NCI-H2227 (cell line): ENCODE results near the gene TRIM17.

Experiments
- DNase-seq: peaks from one replicate; lab custom pipeline; 2025; ENCODE audit not compliant: unreplicated experiment; lab: John Stamatoyannopoulos, UW

Gene TRIM17, protein sequence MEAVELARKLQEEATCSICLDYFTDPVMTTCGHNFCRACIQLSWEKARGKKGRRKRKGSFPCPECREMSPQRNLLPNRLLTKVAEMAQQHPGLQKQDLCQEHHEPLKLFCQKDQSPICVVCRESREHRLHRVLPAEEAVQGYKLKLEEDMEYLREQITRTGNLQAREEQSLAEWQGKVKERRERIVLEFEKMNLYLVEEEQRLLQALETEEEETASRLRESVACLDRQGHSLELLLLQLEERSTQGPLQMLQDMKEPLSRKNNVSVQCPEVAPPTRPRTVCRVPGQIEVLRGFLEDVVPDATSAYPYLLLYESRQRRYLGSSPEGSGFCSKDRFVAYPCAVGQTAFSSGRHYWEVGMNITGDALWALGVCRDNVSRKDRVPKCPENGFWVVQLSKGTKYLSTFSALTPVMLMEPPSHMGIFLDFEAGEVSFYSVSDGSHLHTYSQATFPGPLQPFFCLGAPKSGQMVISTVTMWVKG

DNA sequence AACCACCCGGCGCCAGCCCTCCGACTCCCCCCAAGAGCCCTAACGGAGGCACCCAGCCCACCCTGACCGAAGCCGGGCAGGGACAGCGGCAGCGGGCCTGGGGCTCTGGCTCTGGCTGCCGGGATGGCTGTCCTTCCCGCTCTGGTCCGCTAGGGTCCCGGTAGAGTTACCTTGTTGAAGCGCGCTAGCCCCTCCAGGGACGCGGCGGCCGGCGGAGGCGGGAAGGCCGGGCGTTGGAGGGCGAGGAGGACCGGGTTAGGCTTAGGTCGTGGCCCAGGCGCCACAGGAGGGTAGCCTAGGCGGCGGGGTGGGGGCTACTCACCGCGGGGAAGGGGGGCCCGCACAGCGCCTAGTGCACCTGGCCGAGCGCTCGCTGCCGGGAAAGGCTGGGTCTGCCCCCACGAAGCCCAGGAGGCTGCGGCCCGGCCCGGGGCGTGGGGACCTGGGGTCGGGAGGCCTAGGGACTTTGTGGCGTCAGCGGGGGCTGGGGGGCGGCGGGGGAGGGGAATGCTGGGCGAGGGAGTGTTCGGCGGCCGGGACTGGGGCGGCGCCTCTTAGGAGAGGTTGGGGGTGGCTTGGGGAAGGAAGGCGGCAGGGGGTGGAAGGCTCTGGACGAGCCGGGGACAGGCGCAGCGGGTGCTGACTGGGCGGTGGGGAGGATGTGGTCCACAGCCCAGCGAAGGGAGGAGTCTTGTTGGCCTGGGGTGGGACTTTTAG lies at the start of gene TRIM17:
Gene TRIM17, minus strand, starts transcription at position 645 of the 717 bp plus-strand sequence. CDS start 1,789 bp downstream, outside the sequence.
- DNase-seq: peak; percentile 65

- peak; percentile 37 for DNase-seq
These were observed 49.0 kb upstream of the TRIM17 start for GRCh38 chr1:228465571-228466146.

DNA sequence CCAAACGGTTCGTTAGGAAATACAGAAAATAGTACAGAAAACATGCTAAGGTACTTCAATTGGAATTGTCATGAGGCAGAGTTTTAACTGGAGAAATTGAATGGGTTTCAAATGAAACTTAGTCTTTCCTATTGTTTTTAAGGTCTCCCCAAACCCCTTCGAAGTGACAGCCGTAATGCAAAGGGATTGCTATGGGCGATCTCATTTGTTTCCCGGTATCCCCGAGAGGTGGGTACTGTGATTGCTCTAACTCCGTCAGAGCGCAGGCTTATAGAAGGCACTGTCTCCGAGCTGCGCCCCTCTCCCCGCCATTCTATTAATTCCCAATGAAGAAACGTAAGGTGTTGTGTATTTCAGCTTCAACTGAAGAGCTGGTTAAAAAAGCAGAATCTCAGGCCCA lies 48.5 kb upstream of the TRIM17 start:
- DNase-seq: peak; percentile 42

- DNase-seq: peak; percentile 96
These were observed 47.9 kb upstream of the TRIM17 start for GRCh38 chr1:228464487-228464983.

DNA sequence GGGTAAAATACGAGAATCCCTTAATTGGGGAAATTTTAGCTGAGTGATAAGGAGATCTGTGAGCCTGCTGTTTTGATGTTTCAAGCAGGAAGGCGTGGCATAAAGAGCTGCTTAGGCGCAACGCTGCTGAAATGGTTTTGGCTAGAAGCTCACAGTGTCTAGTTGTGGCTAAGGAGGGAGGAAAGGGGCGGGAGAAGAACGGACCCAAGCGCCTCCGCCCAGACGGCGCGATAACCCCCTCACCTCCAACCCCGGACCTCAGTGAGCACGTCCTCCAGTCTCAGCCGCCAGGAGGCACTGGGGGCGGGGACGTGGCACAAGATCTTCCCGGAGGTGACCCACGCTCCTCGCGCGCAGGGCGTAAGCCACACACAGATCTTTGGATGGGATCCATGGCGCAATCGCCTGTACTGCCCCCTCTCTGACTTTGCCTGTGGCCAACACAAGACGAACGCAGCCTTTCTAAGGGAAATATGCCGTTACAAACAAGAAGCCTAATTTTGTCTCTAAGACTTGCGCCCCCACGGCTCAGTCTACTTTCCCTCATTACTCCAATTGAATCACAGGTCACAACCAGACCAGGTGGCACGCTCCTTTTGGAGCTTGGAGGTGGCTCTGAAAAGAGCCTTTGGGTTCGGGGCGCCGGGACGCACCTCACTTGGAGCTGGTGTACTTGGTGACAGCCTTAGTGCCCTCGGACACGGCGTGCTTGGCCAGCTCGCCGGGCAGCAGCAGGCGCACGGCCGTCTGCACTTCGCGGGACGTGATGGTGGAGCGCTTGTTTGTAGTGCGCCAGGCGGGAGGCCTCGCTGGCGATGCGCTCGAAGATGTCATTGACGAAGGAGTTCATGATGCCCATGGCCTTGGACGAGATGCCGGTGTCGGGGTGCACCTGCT lies 47.1 kb upstream of the TRIM17 start:
- DNase-seq: peak; percentile 71

DNA sequence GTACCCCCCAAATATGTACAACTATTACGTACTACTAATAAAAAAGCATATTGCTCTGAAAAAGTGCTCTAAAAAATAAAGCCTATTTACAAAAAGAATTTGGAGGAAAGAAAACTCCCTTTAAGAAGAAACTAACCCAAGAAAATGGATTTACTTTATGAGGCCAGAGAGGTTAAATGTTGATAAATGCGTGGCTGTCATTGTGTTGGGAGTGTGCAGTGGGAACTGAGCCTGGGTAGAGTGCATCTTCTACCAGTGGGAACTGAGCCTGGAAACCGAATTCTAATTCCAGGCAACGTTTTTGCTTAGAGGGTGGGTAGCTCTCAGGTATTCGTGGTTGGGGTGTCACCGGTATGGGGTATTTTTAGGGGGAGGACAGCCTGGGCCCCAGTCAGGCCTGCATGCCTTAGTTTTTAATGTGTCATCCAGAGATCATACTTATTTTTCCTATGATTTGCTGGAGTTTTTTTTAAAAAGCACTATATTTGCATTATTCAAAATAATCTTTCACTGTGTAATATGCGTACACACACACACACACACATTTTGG lies 46.4 kb upstream of the TRIM17 start:
- no peak for DNase-seq

DNA sequence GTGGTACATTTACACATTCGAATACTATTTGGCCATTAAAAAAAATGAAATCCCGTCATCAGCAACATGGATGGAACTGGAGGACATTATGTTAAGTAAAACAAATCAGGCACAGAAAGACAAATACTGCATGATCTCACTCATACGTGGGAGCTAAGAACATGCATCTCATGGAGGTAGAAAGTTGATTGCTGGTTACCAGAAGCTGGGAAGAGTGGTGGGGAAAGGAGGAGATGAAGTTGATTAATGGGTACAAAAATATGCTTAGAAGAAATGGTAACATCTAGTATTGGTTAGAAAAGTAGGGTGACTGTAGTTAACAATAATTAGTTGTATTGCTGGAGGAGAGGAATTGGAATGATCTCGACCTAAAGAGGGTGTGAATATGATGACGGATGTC lies 45.9 kb upstream of the TRIM17 start:
- DNase-seq: no peak

GRCh38 chr1:228460821-228461220 lies 44.2 kb upstream of the TRIM17 start:
- DNase-seq: no peak

DNA sequence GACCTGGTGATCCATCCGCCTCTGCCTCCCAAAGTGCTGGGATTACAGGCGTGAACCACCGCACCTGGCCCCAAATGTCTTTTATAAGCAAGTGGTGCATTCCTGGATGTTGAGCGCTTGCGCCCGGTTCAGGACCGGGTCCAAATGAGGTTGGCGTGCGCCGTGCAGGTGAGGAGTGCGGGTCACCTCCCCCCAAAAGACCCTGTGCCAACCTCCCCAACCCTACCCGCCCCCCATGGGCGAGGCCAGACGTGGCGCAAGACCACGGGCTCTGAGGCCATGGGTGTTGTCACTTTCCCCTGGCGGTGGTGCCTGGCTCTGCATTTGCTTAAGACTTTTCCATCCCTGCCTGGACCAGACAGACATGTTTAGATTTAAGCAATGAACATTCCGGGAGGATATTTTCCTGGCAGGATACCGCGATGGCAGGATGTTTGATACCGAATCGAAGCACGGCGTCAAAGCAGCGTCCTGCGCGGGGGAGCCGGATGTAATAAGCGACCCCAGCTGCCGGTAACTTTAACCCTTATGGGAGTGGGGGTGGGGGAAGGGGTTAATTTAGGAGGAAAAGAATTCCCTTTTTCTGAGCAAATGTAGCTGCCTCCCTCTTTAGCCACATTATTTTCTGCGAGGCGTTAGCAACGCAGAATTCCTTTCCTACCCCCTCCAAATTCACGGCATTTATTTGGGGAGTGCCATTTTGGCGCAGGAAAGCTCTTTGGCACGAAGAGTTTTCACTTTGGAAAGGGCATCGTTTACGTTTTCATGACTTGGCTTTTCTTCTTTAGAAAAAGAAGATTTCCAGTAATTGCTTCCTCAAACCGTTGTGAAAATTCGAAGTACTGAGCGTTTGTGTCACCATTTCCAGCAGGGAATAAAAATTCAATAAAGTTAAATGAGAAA lies 42.7 kb upstream of the TRIM17 start:
- peak; percentile 88 for DNase-seq

DNA sequence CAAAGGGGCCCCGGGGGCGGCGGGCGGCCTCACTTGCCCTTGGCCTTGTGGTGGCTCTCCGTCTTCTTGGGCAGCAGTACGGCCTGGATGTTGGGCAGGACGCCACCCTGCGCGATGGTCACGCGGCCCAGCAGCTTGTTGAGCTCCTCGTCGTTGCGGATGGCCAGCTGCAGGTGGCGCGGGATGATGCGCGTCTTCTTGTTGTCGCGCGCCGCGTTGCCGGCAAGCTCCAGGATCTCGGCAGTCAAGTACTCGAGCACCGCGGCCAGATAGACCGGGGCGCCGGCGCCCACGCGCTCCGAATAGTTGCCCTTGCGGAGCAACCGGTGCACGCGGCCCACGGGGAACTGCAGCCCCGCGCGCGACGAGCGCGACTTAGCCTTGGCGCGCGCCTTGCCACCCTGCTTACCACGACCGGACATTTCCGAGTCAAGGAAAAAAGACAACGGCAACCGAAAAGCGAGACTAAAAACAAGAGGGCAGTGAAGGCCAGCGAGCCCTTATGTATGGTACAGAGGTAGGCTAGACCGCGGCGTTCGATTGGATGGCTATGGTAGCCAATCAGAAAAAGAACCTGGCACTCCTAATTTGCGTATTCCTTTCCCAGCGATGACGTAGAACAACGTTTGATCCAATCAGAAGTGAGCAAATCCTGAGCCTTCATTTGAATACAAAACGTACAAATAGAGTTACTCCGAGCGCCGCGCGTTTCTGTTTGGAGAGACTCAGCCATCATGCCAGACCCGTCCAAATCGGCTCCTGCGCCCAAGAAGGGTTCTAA lies 40.9 kb upstream of the TRIM17 start:
- DNase-seq: peak; percentile 99

GRCh38 chr1:228457017-228457395 lies 40.3 kb upstream of the TRIM17 start:
- DNase-seq: no peak

- no peak for DNase-seq
These were observed 39.8 kb upstream of the TRIM17 start for GRCh38 chr1:228456252-228457016.

DNA sequence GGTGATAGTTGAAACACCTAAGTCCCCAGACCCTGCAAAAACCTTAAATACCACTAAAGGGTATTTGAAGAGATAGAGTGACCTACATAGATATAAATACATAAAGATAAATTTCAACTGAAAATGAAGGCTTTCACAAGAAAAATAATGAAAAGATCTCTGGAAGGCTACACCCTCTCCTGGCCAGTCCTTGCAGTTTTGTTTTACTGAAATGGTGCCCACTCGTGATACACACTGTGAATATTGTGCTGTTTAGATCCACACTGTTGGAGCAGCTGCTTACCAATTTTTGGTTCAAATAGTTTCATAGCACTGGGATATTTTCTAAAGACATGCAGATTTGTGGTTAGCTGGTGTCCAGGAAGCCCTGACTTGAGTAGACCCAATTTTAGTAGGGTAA lies 39.1 kb upstream of the TRIM17 start:
- peak; percentile 11 for DNase-seq

GRCh38 chr1:228454238-228454637 lies 37.6 kb upstream of the TRIM17 start:
- no peak for DNase-seq

GRCh38 chr1:228453614-228454013 lies 37.0 kb upstream of the TRIM17 start:
- DNase-seq: no peak

GRCh38 chr1:228453022-228453560 lies 36.4 kb upstream of the TRIM17 start:
- no peak for DNase-seq

- DNase-seq: no peak
These were observed 35.7 kb upstream of the TRIM17 start for GRCh38 chr1:228452194-228453021.
